Retinal pigment epithelial cell (primary cell): Measurements from ENCODE around the gene ANP32B.
"Not testable (repeated sequence)": the region's sequence is repeated elsewhere in the genome, so short reads cannot be mapped to it uniquely, and the experiment has no call there.

Experiments used
- DNase-seq: peaks from one replicate; pipeline ENCODE4 v3.0.0-alpha.2; 2010; ENCODE audit warnings: low read depth
- H3K4me3 ChIP-seq: 2 replicates; pipeline ENCODE4 v1.5.1; 2011; ENCODE audit warnings: mild to moderate bottlenecking, low read length, control low read depth, moderate library complexity
- TF ChIP-seq, protein P1 (sequence below): conservative IDR thresholded peaks from 2 replicates; pipeline ENCODE4 v1.5.1; 2011; ENCODE audit warnings: low read depth, low read length, control low read depth, inconsistent platforms

ANP32B gene

DNA sequence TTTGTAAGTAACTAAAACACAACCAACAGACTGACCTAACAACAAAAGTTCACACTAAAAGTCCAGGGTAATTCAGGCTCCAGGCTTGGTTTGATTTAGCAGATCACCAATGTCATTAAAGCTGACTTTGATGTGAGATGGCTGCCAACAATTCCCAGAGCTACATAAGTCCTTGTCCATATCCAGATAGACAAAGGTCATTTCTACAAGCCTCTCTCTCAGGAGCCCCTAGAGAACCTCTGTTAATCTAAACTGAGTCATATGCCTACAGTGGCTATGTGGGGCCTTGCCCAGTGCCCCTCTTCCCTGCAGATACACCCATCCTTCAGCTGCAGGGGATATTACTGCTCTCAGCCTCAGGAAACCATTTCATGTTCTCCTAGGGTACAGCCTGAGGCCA, 18.2 kb upstream of the ANP32B start:
- no peak for DNase-seq
- TF ChIP-seq, protein P1, sequence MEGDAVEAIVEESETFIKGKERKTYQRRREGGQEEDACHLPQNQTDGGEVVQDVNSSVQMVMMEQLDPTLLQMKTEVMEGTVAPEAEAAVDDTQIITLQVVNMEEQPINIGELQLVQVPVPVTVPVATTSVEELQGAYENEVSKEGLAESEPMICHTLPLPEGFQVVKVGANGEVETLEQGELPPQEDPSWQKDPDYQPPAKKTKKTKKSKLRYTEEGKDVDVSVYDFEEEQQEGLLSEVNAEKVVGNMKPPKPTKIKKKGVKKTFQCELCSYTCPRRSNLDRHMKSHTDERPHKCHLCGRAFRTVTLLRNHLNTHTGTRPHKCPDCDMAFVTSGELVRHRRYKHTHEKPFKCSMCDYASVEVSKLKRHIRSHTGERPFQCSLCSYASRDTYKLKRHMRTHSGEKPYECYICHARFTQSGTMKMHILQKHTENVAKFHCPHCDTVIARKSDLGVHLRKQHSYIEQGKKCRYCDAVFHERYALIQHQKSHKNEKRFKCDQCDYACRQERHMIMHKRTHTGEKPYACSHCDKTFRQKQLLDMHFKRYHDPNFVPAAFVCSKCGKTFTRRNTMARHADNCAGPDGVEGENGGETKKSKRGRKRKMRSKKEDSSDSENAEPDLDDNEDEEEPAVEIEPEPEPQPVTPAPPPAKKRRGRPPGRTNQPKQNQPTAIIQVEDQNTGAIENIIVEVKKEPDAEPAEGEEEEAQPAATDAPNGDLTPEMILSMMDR = no peak
- H3K4me3 ChIP-seq = no peak overlapping the region

DNA sequence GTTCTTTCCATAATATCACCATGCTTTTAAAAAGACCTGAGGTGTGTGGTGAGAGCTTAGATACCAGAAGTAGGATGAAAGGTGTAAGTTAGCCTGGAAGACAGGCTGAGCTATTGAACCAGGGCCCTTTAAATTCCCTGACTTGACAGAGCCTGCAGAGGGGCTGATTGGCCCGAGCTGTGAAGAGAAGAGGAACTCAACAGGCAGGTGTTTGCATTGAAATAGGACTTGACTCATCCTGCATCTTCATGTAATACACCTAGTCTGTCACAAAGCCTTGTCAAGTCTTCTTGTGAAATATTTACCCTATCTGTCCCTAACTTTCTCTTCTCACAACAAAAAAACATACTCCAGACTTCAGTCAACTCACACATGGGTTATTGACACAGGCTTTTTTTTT, 16.6 kb upstream of the ANP32B start:
- H3K4me3 ChIP-seq = no peak overlapping the region
- no peak for DNase-seq
- TF ChIP-seq, protein P1 = no peak

DNA sequence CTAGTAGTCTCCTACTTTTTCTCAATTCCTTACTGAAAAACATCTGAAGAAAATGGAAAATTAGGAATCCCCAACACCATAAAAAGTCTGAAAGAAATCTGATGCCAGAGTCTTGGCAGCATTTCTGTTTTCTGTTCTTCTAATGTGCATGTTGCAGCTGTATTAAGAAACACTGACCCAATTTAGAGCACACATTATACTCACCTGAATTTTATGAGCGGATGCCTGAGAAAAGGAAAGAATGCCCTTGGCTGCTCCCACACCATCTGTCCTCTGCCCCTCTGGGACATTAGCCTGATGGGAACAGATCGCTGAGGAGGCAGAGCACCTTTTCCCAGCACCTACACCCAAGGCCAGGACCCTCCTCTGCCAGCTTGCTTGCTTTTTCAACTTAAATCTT, 14.1 kb upstream of the ANP32B start:
- no peak overlapping the region for H3K4me3 ChIP-seq
- DNase-seq = no peak
- TF ChIP-seq, protein P1 = no peak

DNA sequence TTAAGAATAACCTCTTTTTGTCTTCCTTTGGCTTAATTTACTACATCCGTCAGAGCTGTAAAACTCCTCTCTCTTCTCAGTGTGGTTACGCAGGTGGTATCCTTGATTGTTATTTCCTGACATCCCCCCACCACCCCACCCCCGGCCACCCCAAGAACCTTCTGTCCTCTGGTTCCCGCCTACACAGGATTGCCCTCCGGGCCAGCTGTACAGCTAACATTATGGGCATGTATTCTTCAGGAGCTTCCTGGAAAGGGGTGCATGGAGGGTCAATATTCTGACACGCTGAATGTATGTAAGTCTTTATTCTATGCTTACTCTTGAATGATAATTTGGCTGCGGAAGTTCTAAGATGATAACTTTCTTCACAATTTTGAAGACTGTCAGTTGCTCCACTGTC, 13.0 kb upstream of the ANP32B start:
- no peak overlapping the region for H3K4me3 ChIP-seq
- TF ChIP-seq, protein P1 = no peak
- DNase-seq = no peak

DNA sequence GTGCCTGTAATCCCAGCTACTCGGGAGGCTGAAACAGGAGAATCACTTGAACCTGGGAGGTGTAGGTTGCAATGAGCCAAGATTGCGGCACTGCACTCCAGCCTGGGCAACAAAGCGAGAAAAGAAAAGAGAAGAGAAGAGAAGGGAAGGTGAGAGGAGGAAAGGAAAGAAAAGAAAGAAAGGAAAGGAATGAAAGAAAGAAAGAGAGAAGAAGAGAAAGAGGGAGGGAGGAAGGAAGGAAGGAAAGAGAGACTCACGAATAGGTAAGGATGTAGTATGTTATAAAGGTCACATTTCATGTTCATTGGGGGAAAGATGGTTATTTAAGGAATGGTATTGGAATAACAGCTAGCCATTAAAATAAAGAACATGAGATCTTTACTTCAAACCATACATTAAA, 10.4 kb upstream of the ANP32B start:
- no peak for DNase-seq
- no peak overlapping the region for H3K4me3 ChIP-seq
- TF ChIP-seq, protein P1 = no peak

DNA sequence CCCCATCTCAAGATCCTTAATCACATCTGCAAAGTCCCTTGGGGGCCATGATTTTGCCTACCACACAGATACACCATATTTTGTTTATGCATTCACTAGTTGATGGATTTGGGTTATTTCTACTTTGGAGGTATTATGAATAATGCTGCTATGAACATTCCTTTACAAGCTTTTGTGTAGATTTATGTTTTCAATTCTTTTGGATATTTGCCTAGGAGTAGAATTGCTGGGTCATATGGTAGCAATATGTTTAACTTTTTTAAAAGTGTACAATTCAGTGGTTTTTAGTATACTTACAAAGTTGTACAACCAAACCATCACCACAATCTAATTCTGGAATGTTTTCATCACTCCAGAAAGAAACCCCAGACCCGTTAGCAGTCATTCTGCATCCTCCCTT, 7.8 kb upstream of the ANP32B start:
- DNase-seq = no peak
- H3K4me3 ChIP-seq = no peak overlapping the region
- TF ChIP-seq, protein P1 = no peak

DNA sequence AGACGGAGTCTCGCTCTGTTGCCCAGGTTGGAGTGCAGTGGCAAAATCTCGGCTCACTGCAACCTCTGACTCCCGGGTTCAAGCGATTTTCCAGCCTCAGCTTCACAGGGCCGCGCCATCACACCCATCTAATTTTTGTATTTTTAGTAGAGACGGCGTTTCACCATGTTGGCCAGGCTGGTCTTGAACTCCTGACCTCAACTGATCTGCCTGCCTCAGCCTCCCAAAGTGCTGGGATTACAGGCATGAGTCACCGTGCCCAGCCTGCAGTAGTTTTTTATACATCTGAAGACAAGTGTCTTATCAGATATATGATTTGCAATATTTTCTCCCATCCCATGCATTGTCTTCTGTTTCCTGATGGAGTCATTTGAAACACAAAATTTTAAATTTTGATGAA, 6.5 kb upstream of the ANP32B start:
- DNase-seq, H3K4me3 ChIP-seq: not testable (repeated sequence)
